H1 (cell line): ENCODE measurements around the gene BCAS3. TPM values are rescaled to one million over a fixed set of nuclear protein-coding genes. Genes with fewer than 3 reads are reported as not detected.
A peak's percentile ranks its signal among the peaks of the same experiment; 100 is the strongest.

Experiments used
- CTCF ChIA-PET: fragments of 300-600 bp; sonication (Branson Sonifier 250); formaldehyde crosslinking; loops from one replicate; lab custom pipeline; 2021; ENCODE audit not compliant: partially characterized antibody; lab: Charles Lee
- POLR2A ChIA-PET: fragments of 300-600 bp; sonication (Branson Sonifier 250); formaldehyde crosslinking; loops from one replicate; lab custom pipeline; 2021; ENCODE audit warnings: inconsistent platforms; ENCODE audit not compliant: partially characterized antibody; lab: Charles Lee
- DNase-seq, 2 experiments: peaks; one replicate each; pipeline versions ENCODE4 v3.0.0 to v3.0.0-alpha.2; 2010 to 2022; ENCODE audit warnings: low spot score in 2 of 2, low read depth in 1 of 2, mixed read lengths in 1 of 2
- FAIRE-seq: peaks from 2 replicates; lab custom pipeline; 2011; peaks lifted over from hg19 to GRCh38; lab: Jason Lieb, UNC
- H2AFZ ChIP-seq: 2 replicates; pipeline ENCODE4 v1.8.1; 2012; ENCODE audit warnings: low read length, inconsistent platforms
- H2AK5ac ChIP-seq: 2 replicates; pipeline ENCODE4 v1.6.1; 2013; ENCODE audit warnings: low read depth, low read length
- H2BK120ac ChIP-seq: replicated peaks from 2 replicates; pipeline ENCODE3; 2013; ENCODE audit warnings: low read depth, low read length, inconsistent platforms
- H2BK12ac ChIP-seq: 2 replicates; pipeline ENCODE4 v1.6.1; 2013; ENCODE audit warnings: low read depth, low read length
- H2BK15ac ChIP-seq: 2 replicates; pipeline ENCODE4 v1.6.1; 2013; ENCODE audit warnings: low read length
- H2BK20ac ChIP-seq: 2 replicates; pipeline ENCODE4 v1.6.1; 2013; ENCODE audit warnings: low read length
- H2BK5ac ChIP-seq: 2 replicates; pipeline ENCODE4 v1.6.1; 2013; ENCODE audit warnings: low read depth, low read length
- H3K14ac ChIP-seq: 2 replicates; pipeline ENCODE4 v1.6.1; 2013; ENCODE audit warnings: inconsistent platforms; ENCODE audit not compliant: insufficient read length
- H3K18ac ChIP-seq: 2 replicates; pipeline ENCODE4 v1.6.1; 2013; ENCODE audit warnings: low read length; ENCODE audit errors: extremely low read depth
- H3K23ac ChIP-seq: 2 replicates; pipeline ENCODE4 v1.6.1; 2013; ENCODE audit warnings: inconsistent platforms; ENCODE audit not compliant: insufficient read length
- H3K23me2 ChIP-seq: 2 replicates; pipeline ENCODE4 v1.6.1; 2013; ENCODE audit warnings: low read depth, low read length
- H3K27ac ChIP-seq: 2 replicates; pipeline ENCODE4 v1.6.1; 2011; ENCODE audit warnings: low read depth, low read length, inconsistent platforms
- H3K27me3 ChIP-seq, 4 experiments: replicated peaks in 1 of 4; 1 replicate in 1 of 4; 2 replicates in 3 of 4; pipeline versions ENCODE4 v1.6.1 to v1.8.1; 2011 to 2013; ENCODE audit warnings: low read length in 3 of 4, mild to moderate bottlenecking in 3 of 4, inconsistent platforms in 2 of 4, mixed read lengths in 2 of 4, moderate library complexity in 1 of 4; ENCODE audit not compliant: control insufficient read depth in 3 of 4, insufficient read depth in 3 of 4; ENCODE audit errors: extremely low read depth in 1 of 4
- H3K36me3 ChIP-seq, 4 experiments: 2 replicates each; pipeline versions ENCODE4 v1.6.1 to v1.8.1; 2011 to 2013; ENCODE audit warnings: mild to moderate bottlenecking in 4 of 4, low read length in 3 of 4, moderate library complexity in 2 of 4, control low read depth in 1 of 4, inconsistent platforms in 1 of 4; ENCODE audit not compliant: insufficient read depth in 4 of 4, control insufficient read depth in 2 of 4
- H3K4ac ChIP-seq: replicated peaks from 2 replicates; pipeline ENCODE3; 2013; ENCODE audit warnings: low read length, low read depth, mixed read lengths, inconsistent platforms; ENCODE audit not compliant: insufficient read length
- H3K4me1 ChIP-seq, 4 experiments: replicated peaks in 1 of 4; 1 replicate in 1 of 4; 2 replicates in 3 of 4; pipeline versions ENCODE4 v1.6.1 to v1.8.1; 2011 to 2013; ENCODE audit warnings: low read length in 3 of 4, inconsistent platforms in 2 of 4, mixed read lengths in 1 of 4; ENCODE audit not compliant: insufficient read depth in 4 of 4, control insufficient read depth in 3 of 4
- H3K4me2 ChIP-seq, 2 experiments: 2 replicates each; pipeline versions ENCODE4 v1.6.1 to v1.8.1; 2011 to 2013; ENCODE audit warnings: low read depth in 2 of 2, low read length in 2 of 2, control low read depth in 1 of 2, inconsistent platforms in 1 of 2, mild to moderate bottlenecking in 1 of 2; ENCODE audit not compliant: insufficient read depth in 1 of 2
- H3K4me3 ChIP-seq, 4 experiments: fragments of 200-600, 300-600 bp in 1 of 4; sonication (generic), shearing (Covaris generic), sonication (Bioruptor Twin) in 1 of 4; 2 replicates each; pipeline versions ENCODE4 v1.5.1 to v1.8.1; 2011 to 2016; ENCODE audit warnings: low read length in 4 of 4, low read depth in 3 of 4, control low read depth in 2 of 4, inconsistent platforms in 2 of 4, mild to moderate bottlenecking in 2 of 4, mixed read lengths in 1 of 4, moderate library complexity in 1 of 4; ENCODE audit not compliant: insufficient read depth in 2 of 4; ENCODE audit errors: extremely low read depth in 1 of 4
- H3K56ac ChIP-seq: replicated peaks from 2 replicates; pipeline ENCODE3; 2013; ENCODE audit warnings: low read depth, mild to moderate bottlenecking, mixed read lengths, low read length, inconsistent platforms; ENCODE audit not compliant: insufficient read length
- H3K79me1 ChIP-seq: 2 replicates; pipeline ENCODE4 v1.6.1; 2013; ENCODE audit warnings: low read depth, low read length, control low read depth
- H3K79me2 ChIP-seq, 2 experiments: 2 replicates each; pipeline versions ENCODE4 v1.6.1 to v1.8.1; 2012 to 2013; ENCODE audit warnings: low read length in 2 of 2, mild to moderate bottlenecking in 2 of 2, inconsistent platforms in 1 of 2; ENCODE audit not compliant: insufficient read depth in 2 of 2, control insufficient read depth in 1 of 2
- H3K9ac ChIP-seq, 4 experiments: replicated peaks in 1 of 4; 1 replicate in 1 of 4; 2 replicates in 3 of 4; pipeline versions ENCODE4 v1.6.1 to v1.8.1; 2011 to 2013; ENCODE audit warnings: low read depth in 3 of 4, low read length in 3 of 4, control low read depth in 2 of 4, mild to moderate bottlenecking in 2 of 4, moderate library complexity in 2 of 4, inconsistent platforms in 1 of 4; ENCODE audit errors: extremely low read depth in 1 of 4
- H3K9me3 ChIP-seq, 2 experiments: 2 replicates each; pipeline versions ENCODE4 v1.6.1 to v1.8.1; 2012 to 2013; ENCODE audit warnings: mild to moderate bottlenecking in 2 of 2, moderate library complexity in 2 of 2, control low read depth in 1 of 2, inconsistent platforms in 1 of 2, low read depth in 1 of 2, low read length in 1 of 2, mixed read lengths in 1 of 2; ENCODE audit not compliant: insufficient read depth in 2 of 2
- H4K20me1 ChIP-seq, 2 experiments: replicated peaks in 1 of 2; 2 replicates each; pipeline versions ENCODE3 to v1.8.1; 2011 to 2013; ENCODE audit warnings: inconsistent platforms in 2 of 2, low read length in 2 of 2, mild to moderate bottlenecking in 1 of 2; ENCODE audit not compliant: insufficient read depth in 2 of 2, control insufficient read depth in 1 of 2
- H4K5ac ChIP-seq: 2 replicates; pipeline ENCODE4 v1.6.1; 2013; ENCODE audit warnings: low read length, low read depth, mixed read lengths, inconsistent platforms; ENCODE audit not compliant: insufficient read length
- H4K8ac ChIP-seq: 2 replicates; pipeline ENCODE4 v1.8.0; 2013; ENCODE audit warnings: mild to moderate bottlenecking, moderate library complexity, low read length, inconsistent platforms; ENCODE audit not compliant: insufficient read depth; ENCODE audit errors: extremely low read depth
- H4K91ac ChIP-seq: replicated peaks from 2 replicates; pipeline ENCODE3; 2013; ENCODE audit warnings: low read length, mixed read lengths, inconsistent platforms; ENCODE audit not compliant: insufficient read length
- CEBPB ChIP-seq: IDR thresholded peaks from 2 replicates; pipeline ENCODE4 v1.6.1; 2012; ENCODE audit warnings: low read depth, low read length
- EGR1 ChIP-seq: IDR thresholded peaks from 2 replicates; pipeline ENCODE4 v1.6.1; 2011; ENCODE audit warnings: low read depth, low read length, borderline replicate concordance
- WGBS, 2 experiments: shearing (Covaris generic) in 1 of 2; methylation state at CpG; one replicate each; pipeline versions ENCODE4 v1.1.6 to v1.1.7; 2013 to 2015; ENCODE audit warnings: low lambda C conversion rate in 2 of 2, mixed read lengths in 2 of 2, inconsistent platforms in 1 of 2, low coverage in 1 of 2, missing lambda C conversion rate in 1 of 2; ENCODE audit not compliant: insufficient replicate concordance in 2 of 2, insufficient coverage in 1 of 2, insufficient read length in 1 of 2; ENCODE audit errors: extremely low coverage in 1 of 2, missing lambda C conversion rate in 1 of 2; 5-methylcytosine and 5-hydroxymethylcytosine counted together
- polyA plus RNA-seq, 7 experiments: library from polyadenylated mRNA; depleted of rRNA in 3 of 7; stranded (reverse) in 5 of 7; unstranded in 2 of 7; fragments of >200 nt in 5 of 7; fragments of 200-250 nt in 2 of 7; gene quantifications; 1 replicate in 5 of 7; 2 replicates in 1 of 7; 4 replicates in 1 of 7; pipeline versions ENCODE4 v1.2.1 to v1.2.3, GENCODE V29; 2011 to 2013; ENCODE audit warnings: missing spikeins in 2 of 7, mixed read lengths in 2 of 7
- total RNA-seq: library from RNA; stranded (reverse); fragmentation: NEBNext Ultra II Directional; extraction: Animal tissue kit (Norgen Biotek cat#: 25700); gene quantifications from 2 replicates; pipeline ENCODE4 v1.2.1, GENCODE V29; 2021

Gene BCAS3
- total and polyA plus RNA-seq, 2 of the 8 experiments (the other 6 are each of a cell fraction or from before 2014, with no cell fraction given) = 9.9 to 13.3 TPM

DNA sequence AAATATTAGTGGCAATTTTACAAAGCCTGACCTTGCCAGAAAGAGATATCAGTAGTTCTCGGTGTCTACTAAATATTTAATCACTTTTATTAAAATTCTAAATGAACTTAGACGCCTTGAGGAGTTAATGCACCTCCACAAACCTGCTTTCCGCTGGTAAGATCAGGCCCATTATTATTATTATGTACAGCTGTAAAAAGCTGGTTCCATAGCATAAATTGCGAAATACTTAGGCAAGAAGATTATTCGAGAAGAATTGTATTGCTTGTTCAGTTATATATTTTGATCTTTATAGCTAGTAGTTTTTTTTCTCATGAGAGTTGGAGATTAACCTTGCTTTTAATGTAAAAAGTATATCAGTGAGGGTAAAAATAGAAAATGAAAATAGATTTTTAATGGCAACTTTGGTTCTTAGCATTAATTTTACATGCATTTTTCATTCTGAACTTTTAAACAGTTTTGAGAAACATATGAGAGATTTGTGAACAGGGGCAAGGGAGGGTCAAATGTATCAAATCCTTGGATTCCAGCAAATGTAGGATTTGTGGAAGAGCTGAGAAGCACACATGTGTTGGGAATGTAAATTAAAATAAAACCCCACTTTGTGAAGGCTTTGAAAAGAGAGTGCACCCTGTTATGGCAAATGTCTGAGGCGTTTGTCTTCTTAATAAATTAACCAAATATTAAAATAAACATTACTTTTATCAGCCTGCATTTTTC, 471.6 kb downstream of the BCAS3 start:
- H3K4me3 ChIP-seq = no peak overlapping the region
- FAIRE-seq = no peak
- H3K9ac ChIP-seq = no peak overlapping the region
- ChIA-PET CTCF (interaction anchor here (0.6 to 0.7 kb wide), 2 partner anchors 210 to 335 kb away, joined by 3 read pairs; no protein-coding TSS in a partner anchor), POLR2A (no interaction called here)
- H4K91ac ChIP-seq = no peak overlapping the region
- H3K36me3 ChIP-seq = no peaks in the 10 kb centered on the region
- peaks cover 0 to 3% (median 0%) of the 10 kb centered on the region in 4 experiments; a peak in 2 of 7 replicates for H3K4me1 ChIP-seq
- H4K5ac ChIP-seq = no peak overlapping the region
- no peak overlapping the region for H3K56ac ChIP-seq
- no peak overlapping the region for H2BK12ac ChIP-seq
- no peak overlapping the region for H4K8ac ChIP-seq
- no peaks in the 10 kb centered on the region for H4K20me1 ChIP-seq
- H2BK20ac ChIP-seq = no peak overlapping the region
- no peak overlapping the region for H2AFZ ChIP-seq
- H2BK120ac ChIP-seq = no peak overlapping the region
- WGBS, 2 experiments = 85% methylated on average over 6 of the region's 6 CpGs; no CpG with 5 or more reads in 1 of the 2 experiments
- no peak overlapping the region for H2BK15ac ChIP-seq
- no peak overlapping the region for H3K18ac ChIP-seq
- H3K23me2 ChIP-seq = no peaks in the 10 kb centered on the region
- H3K27ac ChIP-seq = no peak overlapping the region
- no peak overlapping the region for H2AK5ac ChIP-seq
- TF ChIP-seq EGR1 (no peak), CEBPB (peak; percentile 64; the same call in 1 of the 2 replicates)
- TF ChIP-seq, all 59 proteins: peak for 1
- Histone ChIP-seq H3K27me3 (peaks cover 0 to 1% (median 0%) of the 10 kb centered on the region in 4 experiments; a peak in 1 of 7 replicates), H3K23ac (no peak overlapping the region), H3K14ac (no peak overlapping the region), H3K4me2 (no peak overlapping the region), H3K9me3 (no peaks in the 10 kb centered on the region), H3K79me2 (no peaks in the 10 kb centered on the region), H2BK5ac (no peak overlapping the region), H3K4ac (no peak overlapping the region), H3K79me1 (no peaks in the 10 kb centered on the region)
- no peak for DNase-seq
